Upper lobe of left lung (tissue), 4 donors: ENCODE results near the gene MAST4.

Experiments
- POLR2AphosphoS5 ChIP-seq, 2 donors: sonication (generic); formaldehyde crosslinking; IDR thresholded peaks; one replicate each; pipeline ENCODE4 v1.5.1; 2017; ENCODE audit warnings: antibody characterized with exemption in 2 of 2
- TF ChIP-seq, protein P1 (sequence below), 6 experiments: fragments of 450-650 bp in 4 of 6; fragments of 200-600 bp in 2 of 6; sonication (generic) in 2 of 6; IDR thresholded peaks; one replicate each; pipeline ENCODE4 v1.5.1; 2016 to 2019; ENCODE audit warnings: antibody characterized with exemption in 6 of 6

DNA sequence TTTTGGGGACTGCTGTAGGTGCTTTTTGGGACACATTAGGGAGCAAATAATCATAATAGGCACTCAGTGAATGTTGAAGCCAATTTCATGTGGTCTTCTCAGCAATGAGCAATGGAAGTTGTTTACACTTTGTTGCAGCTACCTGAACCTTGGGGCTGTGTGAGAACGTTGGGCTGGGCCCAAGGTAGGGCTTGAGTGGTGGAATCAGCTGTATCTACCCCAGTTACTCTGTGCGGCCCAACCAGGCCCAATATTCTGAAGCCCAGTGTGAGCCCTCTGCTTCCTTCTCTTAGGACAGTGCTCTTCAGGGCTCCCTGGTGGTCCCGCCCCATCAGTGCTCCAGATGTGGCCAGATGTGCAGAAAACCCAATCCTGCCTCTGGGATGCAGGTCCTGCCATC, 38.4 kb downstream of the MAST4 start:
- TF ChIP-seq, protein P1, sequence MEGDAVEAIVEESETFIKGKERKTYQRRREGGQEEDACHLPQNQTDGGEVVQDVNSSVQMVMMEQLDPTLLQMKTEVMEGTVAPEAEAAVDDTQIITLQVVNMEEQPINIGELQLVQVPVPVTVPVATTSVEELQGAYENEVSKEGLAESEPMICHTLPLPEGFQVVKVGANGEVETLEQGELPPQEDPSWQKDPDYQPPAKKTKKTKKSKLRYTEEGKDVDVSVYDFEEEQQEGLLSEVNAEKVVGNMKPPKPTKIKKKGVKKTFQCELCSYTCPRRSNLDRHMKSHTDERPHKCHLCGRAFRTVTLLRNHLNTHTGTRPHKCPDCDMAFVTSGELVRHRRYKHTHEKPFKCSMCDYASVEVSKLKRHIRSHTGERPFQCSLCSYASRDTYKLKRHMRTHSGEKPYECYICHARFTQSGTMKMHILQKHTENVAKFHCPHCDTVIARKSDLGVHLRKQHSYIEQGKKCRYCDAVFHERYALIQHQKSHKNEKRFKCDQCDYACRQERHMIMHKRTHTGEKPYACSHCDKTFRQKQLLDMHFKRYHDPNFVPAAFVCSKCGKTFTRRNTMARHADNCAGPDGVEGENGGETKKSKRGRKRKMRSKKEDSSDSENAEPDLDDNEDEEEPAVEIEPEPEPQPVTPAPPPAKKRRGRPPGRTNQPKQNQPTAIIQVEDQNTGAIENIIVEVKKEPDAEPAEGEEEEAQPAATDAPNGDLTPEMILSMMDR (IDR thresholded peaks at IDR 0.05), result no peak
- no peak for TF ChIP-seq POLR2AphosphoS5 (IDR thresholded peaks at IDR 0.05)
